HFF-Myc (cell line): ENCODE measurements around the gene CTXND1.
A peak's percentile ranks its signal among the peaks of the same experiment; 100 is the strongest.

Experiments used
- DNase-seq: peaks from one replicate; pipeline ENCODE4 v3.0.0-alpha.2; 2011; ENCODE audit warnings: low read depth; ENCODE audit errors: extremely low read depth
- H3K4me3 ChIP-seq: replicated peaks from 2 replicates; pipeline ENCODE4 v1.5.1; 2011; ENCODE audit warnings: low read depth, mild to moderate bottlenecking, control low read depth, low read length
- TF ChIP-seq, protein P1 (sequence below): IDR thresholded peaks from 2 replicates; pipeline ENCODE4 v1.5.1; 2012; ENCODE audit warnings: mild to moderate bottlenecking, low read depth, low read length, control low read depth; ENCODE audit errors: missing control alignments

Gene CTXND1

GRCh38 chr15:80153900-80154299, 98.1 kb downstream of the CTXND1 start:
- DNase-seq, result no peak
- TF ChIP-seq, protein P1, sequence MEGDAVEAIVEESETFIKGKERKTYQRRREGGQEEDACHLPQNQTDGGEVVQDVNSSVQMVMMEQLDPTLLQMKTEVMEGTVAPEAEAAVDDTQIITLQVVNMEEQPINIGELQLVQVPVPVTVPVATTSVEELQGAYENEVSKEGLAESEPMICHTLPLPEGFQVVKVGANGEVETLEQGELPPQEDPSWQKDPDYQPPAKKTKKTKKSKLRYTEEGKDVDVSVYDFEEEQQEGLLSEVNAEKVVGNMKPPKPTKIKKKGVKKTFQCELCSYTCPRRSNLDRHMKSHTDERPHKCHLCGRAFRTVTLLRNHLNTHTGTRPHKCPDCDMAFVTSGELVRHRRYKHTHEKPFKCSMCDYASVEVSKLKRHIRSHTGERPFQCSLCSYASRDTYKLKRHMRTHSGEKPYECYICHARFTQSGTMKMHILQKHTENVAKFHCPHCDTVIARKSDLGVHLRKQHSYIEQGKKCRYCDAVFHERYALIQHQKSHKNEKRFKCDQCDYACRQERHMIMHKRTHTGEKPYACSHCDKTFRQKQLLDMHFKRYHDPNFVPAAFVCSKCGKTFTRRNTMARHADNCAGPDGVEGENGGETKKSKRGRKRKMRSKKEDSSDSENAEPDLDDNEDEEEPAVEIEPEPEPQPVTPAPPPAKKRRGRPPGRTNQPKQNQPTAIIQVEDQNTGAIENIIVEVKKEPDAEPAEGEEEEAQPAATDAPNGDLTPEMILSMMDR, result no peak
- peak overlapping the region; percentile 77 for H3K4me3 ChIP-seq

DNA sequence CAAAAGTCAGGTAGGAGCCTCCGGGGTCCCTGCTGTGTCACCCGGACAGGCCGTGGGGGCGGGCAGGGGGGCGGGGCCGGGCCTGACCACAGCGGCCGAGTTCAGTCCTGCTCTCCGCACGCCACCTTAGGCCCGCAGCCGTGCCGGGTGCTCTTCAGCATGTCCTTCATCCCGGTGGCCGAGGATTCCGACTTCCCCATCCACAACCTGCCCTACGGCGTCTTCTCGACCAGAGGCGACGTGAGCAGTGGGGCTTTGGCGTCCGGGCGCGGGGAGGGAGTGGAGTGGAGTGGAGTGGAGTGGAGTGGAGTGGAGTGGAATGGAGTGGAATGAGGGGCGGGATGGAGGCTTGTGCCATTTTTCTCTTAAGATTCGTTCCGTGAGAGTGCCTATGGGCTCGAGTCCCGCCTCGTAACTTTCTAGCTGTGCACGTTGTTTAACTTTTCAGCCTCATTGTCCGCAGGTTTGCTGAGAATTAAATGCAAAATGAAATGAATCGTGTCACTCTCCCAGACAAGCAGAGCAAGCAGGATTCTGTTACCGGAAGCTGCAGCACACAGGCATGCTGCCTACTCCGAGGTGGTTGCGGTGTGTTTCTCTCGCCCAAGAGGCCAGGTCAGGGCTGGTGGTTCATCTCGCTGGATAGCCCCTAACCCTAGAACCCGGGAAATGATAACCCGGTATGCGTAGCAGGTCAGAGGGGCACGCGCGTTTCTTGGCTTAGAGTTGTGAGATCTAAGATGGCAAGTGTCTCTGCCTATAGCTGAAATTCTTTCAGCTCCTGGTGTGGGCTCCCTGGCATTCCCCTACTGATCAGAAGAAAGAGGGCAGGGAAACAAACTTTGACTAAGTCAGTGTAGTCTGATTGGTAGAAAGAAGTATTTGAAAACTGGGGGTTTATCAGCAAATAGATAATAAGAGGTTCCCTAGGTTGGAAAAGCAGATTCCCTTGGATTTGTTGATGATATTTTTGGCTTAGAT, 98.8 kb downstream of the CTXND1 start, which contains the start of gene FAH:
Gene FAH, plus strand, starts transcription at position 104 of the 981 bp plus-strand sequence. Its CDS starts 56 bp downstream, at position 160.
- TF ChIP-seq, protein P1, result no peak
- H3K4me3 ChIP-seq, result peak within 1 kb of the TSS; percentile 77
- no peak for DNase-seq

DNA sequence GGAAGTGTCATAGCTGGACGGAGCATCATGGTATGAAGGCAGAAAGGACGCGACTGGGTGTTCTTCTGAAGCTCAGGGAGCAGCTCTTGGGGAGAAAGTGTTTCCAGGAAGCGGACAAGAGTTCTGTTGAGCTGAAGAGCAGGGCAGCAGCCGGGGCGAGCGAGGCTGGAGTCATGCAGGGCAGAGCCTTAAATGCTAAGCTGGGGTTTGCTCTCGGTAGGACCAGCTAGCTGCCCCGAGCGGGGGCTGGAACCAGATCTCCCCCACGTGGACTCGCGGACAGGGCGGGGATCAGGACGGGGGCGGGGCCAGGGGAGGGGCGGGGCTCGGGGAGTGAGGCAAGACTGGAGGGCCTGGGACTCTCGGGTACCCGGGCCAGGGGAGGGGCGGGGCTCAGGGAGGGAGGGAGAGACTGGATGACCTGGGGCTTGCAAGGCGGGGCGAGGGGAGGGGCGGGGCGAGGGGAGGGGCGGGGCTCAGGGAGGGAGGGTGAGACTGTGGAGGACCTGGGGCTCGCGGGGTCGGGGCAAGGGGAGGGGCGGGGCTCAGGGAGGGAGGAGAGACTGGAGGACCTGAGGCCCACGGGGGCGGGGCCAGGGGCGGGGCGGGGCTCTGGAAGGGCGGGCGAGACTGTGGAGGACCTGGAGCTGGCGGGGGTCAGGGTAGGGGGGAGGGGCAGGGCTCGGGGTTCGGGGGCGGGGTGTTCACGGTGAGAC, 99.7 kb downstream of the CTXND1 start:
- peak; percentile 67 for DNase-seq
- H3K4me3 ChIP-seq, result peak overlapping the region; percentile 77
- TF ChIP-seq, protein P1, result no peak

GRCh38 chr15:80151576-80151975, 100.4 kb downstream of the CTXND1 start:
- TF ChIP-seq, protein P1, result no peak
- DNase-seq, result no peak
- no peak overlapping the region for H3K4me3 ChIP-seq

GRCh38 chr15:80151148-80151547, 100.9 kb downstream of the CTXND1 start:
- TF ChIP-seq, protein P1, result no peak
- DNase-seq, result no peak
- H3K4me3 ChIP-seq, result no peak overlapping the region
